ENCODE data around the gene KATNAL2. TPM values are rescaled to one million over a fixed set of nuclear protein-coding genes. Genes with fewer than 3 reads are reported as not detected.

Gene KATNAL2
- total RNA-seq, 1 donor from 2014 or later: 5.4 TPM

- peaks cover 82% of the 10 kb centered on the region for H3K36me3 ChIP-seq
- intact Hi-C loops (cut with micrococcal nuclease): no loop called here
These were observed 191.6 kb downstream of the KATNAL2 start for GRCh38 chr18:47108998-47109405.

GRCh38 chr18:47109720-47110119, 192.3 kb downstream of the KATNAL2 start:
- Histone ChIP-seq H3K4me1 (peaks cover 5% of the 10 kb centered on the region), H3K27me3 (ENCODE audit: low read depth) (no peaks in the 10 kb centered on the region), H3K9me3 (replicated peaks) (no peaks in the 10 kb centered on the region), H3K27ac (replicated peaks) (no peak overlapping the region), H3K4me3 (no peak overlapping the region), H3K36me3 (peaks cover 88% of the 10 kb centered on the region)
- intact Hi-C loops (cut with micrococcal nuclease): no loop called here
- DNase-seq: no peak
- TF ChIP-seq CTCF (IDR thresholded peaks at IDR 0.05; ENCODE audit: borderline replicate concordance): no peak

More at GRCh38 chr18:47108998-47109405, 191.6 kb downstream of the KATNAL2 start:
- DNase-seq: no peak
- no peaks in the 10 kb centered on the region for H3K9me3 ChIP-seq (replicated peaks)
- peaks cover 5% of the 10 kb centered on the region for H3K4me1 ChIP-seq
- no peak overlapping the region for H3K27ac ChIP-seq (replicated peaks)
- no peak for TF ChIP-seq CTCF (IDR thresholded peaks at IDR 0.05; ENCODE audit: borderline replicate concordance)
- H3K4me3 ChIP-seq: no peak overlapping the region
- H3K27me3 ChIP-seq (ENCODE audit: low read depth): no peaks in the 10 kb centered on the region

GRCh38 chr18:47110492-47111274, 193.3 kb downstream of the KATNAL2 start:
- intact Hi-C loops (cut with micrococcal nuclease): no loop called here
- H3K27ac ChIP-seq (replicated peaks): no peak overlapping the region
- H3K9me3 ChIP-seq (replicated peaks): no peaks in the 10 kb centered on the region
- DNase-seq: no peak
- peaks cover 93% of the 10 kb centered on the region for H3K36me3 ChIP-seq
- no peak overlapping the region for H3K4me3 ChIP-seq
- peaks cover 5% of the 10 kb centered on the region for H3K4me1 ChIP-seq
- no peak for TF ChIP-seq CTCF (IDR thresholded peaks at IDR 0.05; ENCODE audit: borderline replicate concordance)
- H3K27me3 ChIP-seq (ENCODE audit: low read depth): no peaks in the 10 kb centered on the region

GRCh38 chr18:47113796-47114540, 196.6 kb downstream of the KATNAL2 start:
- Histone ChIP-seq H3K27me3 (ENCODE audit: low read depth) (no peaks in the 10 kb centered on the region), H3K36me3 (peaks cover 72% of the 10 kb centered on the region), H3K4me1 (peaks cover 5% of the 10 kb centered on the region), H3K4me3 (no peak overlapping the region), H3K9me3 (replicated peaks) (no peaks in the 10 kb centered on the region), H3K27ac (replicated peaks) (no peak overlapping the region)
- intact Hi-C loops (cut with micrococcal nuclease): no loop called here
- no peak for TF ChIP-seq CTCF (IDR thresholded peaks at IDR 0.05; ENCODE audit: borderline replicate concordance)
- DNase-seq: no peak

- no peaks in the 10 kb centered on the region for H3K4me1 ChIP-seq
- no peak overlapping the region for H3K27ac ChIP-seq (replicated peaks)
- DNase-seq: no peak
- H3K27me3 ChIP-seq (ENCODE audit: low read depth): no peaks in the 10 kb centered on the region
- no peaks in the 10 kb centered on the region for H3K9me3 ChIP-seq (replicated peaks)
- H3K36me3 ChIP-seq: peaks cover 63% of the 10 kb centered on the region
- intact Hi-C loops (cut with micrococcal nuclease): no loop called here
- H3K4me3 ChIP-seq: no peak overlapping the region
- no peak for TF ChIP-seq CTCF (IDR thresholded peaks at IDR 0.05; ENCODE audit: borderline replicate concordance)
These were observed 197.8 kb downstream of the KATNAL2 start for GRCh38 chr18:47115205-47115604.

Measured in left ventricle myocardium inferior (tissue), 1 donor.